Measurements from ENCODE around the gene ABL2. TPM values are rescaled to one million over a fixed set of nuclear protein-coding genes. Genes with fewer than 3 reads are reported as not detected.
A peak's percentile ranks its signal among the peaks of the same experiment; 100 is the strongest.
"Not testable (repeated sequence)": the region's sequence is repeated elsewhere in the genome, so short reads cannot be mapped to it uniquely, and the experiment has no call there.

The ABL2 gene
- polyA plus RNA-seq, 1 donor, result 8.7 TPM

DNA sequence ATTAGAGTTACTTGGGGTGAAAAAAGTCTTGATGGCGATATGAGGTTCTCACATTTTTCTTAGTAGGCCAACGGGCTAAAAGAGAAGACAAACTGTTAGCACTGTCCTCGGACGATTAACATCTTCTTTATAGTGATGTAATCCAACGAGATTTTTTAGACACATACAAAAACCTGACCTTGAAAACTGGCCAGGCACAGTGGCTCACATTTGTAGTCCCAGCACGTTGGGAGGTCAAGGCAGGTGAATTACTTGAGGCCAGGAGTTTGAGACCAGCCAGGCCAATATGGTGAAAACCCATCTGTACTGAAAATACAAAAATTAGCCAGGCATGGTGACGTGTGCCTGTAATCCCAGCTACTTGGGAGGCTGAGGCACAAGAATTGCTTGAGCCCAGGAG, 8.4 kb downstream of the ABL2 start:
- not testable (repeated sequence) for H3K4me1 ChIP-seq (ENCODE audit: control insufficient read depth, insufficient read depth, low read length); H3K9me3 ChIP-seq (ENCODE audit: control insufficient read depth, low read depth, low read length); H3K27ac ChIP-seq (ENCODE audit: low read length); H3K27me3 ChIP-seq (ENCODE audit: control insufficient read depth, insufficient read depth, low read length); DNase-seq; H3K4me3 ChIP-seq (ENCODE audit: low read length)
- WGBS (ENCODE audit: insufficient coverage, low lambda C conversion rate), result 95% methylated on average over 4 of the region's 7 CpGs
- H3K36me3 ChIP-seq (ENCODE audit: control insufficient read depth, insufficient read depth, low read length), result peaks cover 12% of the 10 kb centered on the region

DNA sequence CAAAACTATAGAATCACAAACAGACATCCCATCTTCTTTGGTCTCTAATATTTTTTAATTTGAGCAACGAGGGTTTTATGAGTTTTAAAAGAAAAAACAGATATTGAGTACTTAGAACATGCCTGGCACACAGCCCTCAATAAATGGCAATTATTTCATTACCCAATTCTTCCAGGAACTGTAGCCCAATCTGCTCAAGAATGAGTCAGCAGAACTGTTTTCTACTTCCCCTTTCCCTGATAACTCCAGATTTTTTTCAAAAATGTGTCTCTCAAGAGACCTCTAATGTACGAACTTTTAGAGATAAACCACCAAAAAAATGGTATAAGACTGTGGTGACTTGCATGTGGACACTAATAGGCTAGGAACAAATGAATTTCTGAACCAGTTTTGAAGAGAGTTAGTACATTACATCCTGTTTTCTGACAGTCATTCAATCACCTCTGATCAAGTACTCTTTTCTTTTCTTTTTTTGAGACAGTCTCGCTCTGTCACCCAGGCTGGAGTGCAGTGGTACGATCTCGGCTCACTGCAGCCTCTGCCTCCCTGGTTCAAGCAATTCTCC, 11.5 kb downstream of the ABL2 start:
- no peak for DNase-seq
- Histone ChIP-seq H3K9me3 (ENCODE audit: control insufficient read depth, low read depth, low read length) (no peaks in the 10 kb centered on the region), H3K36me3 (ENCODE audit: control insufficient read depth, insufficient read depth, low read length) (peaks cover 12% of the 10 kb centered on the region), H3K27ac (ENCODE audit: low read length) (no peak overlapping the region), H3K27me3 (ENCODE audit: control insufficient read depth, insufficient read depth, low read length) (no peaks in the 10 kb centered on the region), H3K4me1 (ENCODE audit: control insufficient read depth, insufficient read depth, low read length) (no peaks in the 10 kb centered on the region), H3K4me3 (ENCODE audit: low read length) (no peak overlapping the region)
- WGBS (ENCODE audit: insufficient coverage, low lambda C conversion rate), result 80% methylated on average over 2 of the region's 5 CpGs

DNA sequence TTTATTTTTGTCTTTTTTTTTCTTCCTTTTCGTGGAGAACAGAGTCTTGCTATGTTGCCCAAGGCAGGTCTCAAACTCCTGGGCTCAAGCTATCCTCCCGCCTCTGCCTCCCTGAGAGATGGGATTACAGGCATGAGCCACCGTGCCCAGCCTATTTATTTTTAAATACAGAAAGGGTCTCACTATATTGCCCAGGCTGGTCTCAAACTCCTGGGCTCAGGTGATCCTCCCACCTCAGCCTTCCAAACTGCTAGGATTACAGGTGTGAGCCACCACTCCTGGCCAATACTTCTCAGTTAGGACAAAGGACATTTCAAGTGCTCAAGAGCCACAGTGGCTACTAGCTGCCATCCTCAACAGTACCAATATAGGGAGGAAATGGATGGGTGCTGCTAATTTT, 16.2 kb downstream of the ABL2 start:
- H3K4me1 ChIP-seq (ENCODE audit: control insufficient read depth, insufficient read depth, low read length); DNase-seq; H3K27ac ChIP-seq (ENCODE audit: low read length); H3K4me3 ChIP-seq (ENCODE audit: low read length); H3K9me3 ChIP-seq (ENCODE audit: control insufficient read depth, low read depth, low read length); H3K36me3 ChIP-seq (ENCODE audit: control insufficient read depth, insufficient read depth, low read length); H3K27me3 ChIP-seq (ENCODE audit: control insufficient read depth, insufficient read depth, low read length): not testable (repeated sequence)
- 100% methylated on average over 2 of the region's 3 CpGs for WGBS (ENCODE audit: insufficient coverage, low lambda C conversion rate)

DNA sequence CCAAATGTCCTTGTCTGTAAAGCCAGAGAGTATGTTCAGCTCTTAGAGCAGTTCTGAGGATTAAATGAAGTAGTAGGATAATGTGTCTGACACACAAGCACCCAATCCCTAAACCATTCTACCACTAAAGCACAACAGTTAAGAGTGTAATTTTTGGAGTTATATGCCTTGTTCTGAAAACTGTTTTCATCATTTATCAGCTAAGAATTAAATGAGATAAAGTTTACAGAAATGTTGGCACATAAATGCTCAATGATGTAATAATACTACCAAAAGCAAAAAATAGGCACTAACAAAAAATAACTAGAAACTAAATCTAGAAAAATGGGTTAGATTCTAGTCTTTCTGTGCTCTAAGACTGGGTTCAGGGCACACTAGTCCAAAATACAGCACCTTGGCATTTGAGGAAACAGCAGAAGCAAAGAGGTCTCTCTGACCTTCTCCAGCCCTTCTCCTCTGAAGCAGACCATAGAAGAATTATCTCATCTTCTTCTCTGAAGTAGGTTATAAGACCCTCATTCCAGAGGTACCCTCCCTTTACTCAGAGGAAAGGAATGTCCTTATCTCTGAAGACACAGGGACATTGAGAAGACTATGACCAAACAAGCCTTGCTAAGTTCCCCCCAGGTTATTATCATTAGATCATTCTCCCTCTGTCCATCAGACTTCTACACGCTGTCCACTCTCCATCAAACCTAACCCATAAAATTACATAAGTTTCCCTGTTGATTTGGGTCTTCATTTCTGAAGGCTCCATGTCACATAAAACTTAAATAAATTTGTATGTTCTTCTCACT, 20.6 kb downstream of the ABL2 start:
- Histone ChIP-seq H3K27ac (ENCODE audit: low read length) (no peak overlapping the region), H3K4me1 (ENCODE audit: control insufficient read depth, insufficient read depth, low read length) (no peaks in the 10 kb centered on the region), H3K9me3 (ENCODE audit: control insufficient read depth, low read depth, low read length) (no peaks in the 10 kb centered on the region), H3K36me3 (ENCODE audit: control insufficient read depth, insufficient read depth, low read length) (no peaks in the 10 kb centered on the region), H3K4me3 (ENCODE audit: low read length) (no peak overlapping the region), H3K27me3 (ENCODE audit: control insufficient read depth, insufficient read depth, low read length) (no peaks in the 10 kb centered on the region)
- no CpG with 5 or more reads among the region's 1 CpG for WGBS (ENCODE audit: insufficient coverage, low lambda C conversion rate)
- DNase-seq, result no peak

DNA sequence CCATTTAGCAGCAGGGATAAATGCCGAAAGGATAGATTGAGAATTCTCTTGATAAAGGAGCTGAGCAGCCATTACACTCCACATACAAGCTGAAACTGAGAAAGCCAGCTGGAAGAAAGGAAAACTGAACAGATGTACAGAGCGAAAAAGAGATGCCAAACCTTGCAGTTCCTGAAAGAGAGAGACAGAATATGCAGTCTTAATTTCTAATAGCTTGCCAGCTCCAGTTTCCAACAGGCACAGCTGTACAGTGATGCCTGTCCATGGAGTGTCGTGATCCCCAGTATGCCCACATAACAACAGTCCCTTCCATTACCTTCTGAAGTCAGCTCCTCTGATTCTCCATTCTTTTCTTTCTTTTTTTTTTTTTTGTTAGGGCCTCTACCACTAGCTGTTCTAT, 22.7 kb downstream of the ABL2 start:
- Histone ChIP-seq H3K4me1 (ENCODE audit: control insufficient read depth, insufficient read depth, low read length) (no peaks in the 10 kb centered on the region), H3K4me3 (ENCODE audit: low read length) (no peak overlapping the region), H3K9me3 (ENCODE audit: control insufficient read depth, low read depth, low read length) (no peaks in the 10 kb centered on the region), H3K27me3 (ENCODE audit: control insufficient read depth, insufficient read depth, low read length) (no peaks in the 10 kb centered on the region), H3K36me3 (ENCODE audit: control insufficient read depth, insufficient read depth, low read length) (no peaks in the 10 kb centered on the region), H3K27ac (ENCODE audit: low read length) (no peak overlapping the region)
- DNase-seq, result no peak
- 100% methylated on average over 2 of the region's 3 CpGs for WGBS (ENCODE audit: insufficient coverage, low lambda C conversion rate)

DNA sequence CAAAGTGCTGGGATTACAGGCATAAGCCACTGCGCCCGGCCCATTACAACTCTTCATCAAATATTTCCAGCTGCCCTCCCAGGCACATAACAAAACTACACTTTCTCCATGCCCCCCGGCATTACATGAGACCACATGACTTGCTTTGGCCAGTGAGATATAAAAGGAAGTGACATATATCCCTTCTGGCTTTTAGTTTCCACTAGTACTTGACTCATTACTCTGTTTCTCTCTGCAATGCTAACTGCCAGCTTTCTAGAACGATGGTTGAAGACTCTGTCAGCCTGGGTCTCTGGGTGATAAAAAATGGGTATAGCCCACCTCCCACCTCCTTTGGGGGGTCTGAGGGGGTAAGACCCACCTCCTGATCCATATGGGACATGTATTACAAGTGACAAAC, 24.2 kb downstream of the ABL2 start:
- H3K27me3 ChIP-seq (ENCODE audit: control insufficient read depth, insufficient read depth, low read length), result no peaks in the 10 kb centered on the region
- WGBS (ENCODE audit: insufficient coverage, low lambda C conversion rate), result no CpG with 5 or more reads among the region's 4 CpGs
- no peak for DNase-seq

DNA sequence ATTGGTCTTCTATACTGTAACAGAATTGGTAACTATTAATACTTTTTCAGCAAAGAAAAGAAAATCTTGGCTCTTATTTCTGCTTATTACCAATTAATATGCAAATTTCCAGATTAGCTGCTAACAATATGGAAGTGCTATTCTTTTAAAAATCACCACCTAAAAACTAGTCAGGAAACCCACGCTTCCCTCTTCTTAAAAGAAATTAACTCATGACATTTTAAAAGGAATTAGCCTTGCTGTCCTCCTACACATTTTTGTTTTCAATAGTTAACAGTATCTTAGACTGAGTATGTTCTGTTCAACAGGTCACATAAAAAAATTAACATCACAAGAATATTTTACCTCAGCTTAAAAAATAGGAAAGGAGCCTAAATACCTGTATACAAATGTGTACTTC, 27.3 kb downstream of the ABL2 start:
- Histone ChIP-seq H3K9me3 (ENCODE audit: control insufficient read depth, low read depth, low read length) (no peaks in the 10 kb centered on the region), H3K27me3 (ENCODE audit: control insufficient read depth, insufficient read depth, low read length) (no peaks in the 10 kb centered on the region), H3K27ac (ENCODE audit: low read length) (no peak overlapping the region), H3K4me3 (ENCODE audit: low read length) (no peak overlapping the region), H3K4me1 (ENCODE audit: control insufficient read depth, insufficient read depth, low read length) (peaks cover 10% of the 10 kb centered on the region), H3K36me3 (ENCODE audit: control insufficient read depth, insufficient read depth, low read length) (no peaks in the 10 kb centered on the region)
- WGBS (ENCODE audit: insufficient coverage, low lambda C conversion rate), result 100% methylated on average over 1 of the region's 1 CpG
- DNase-seq, result no peak

More for the DNA sequence above, 24.2 kb downstream of the ABL2 start:
- Histone ChIP-seq H3K4me3 (ENCODE audit: low read length) (no peak overlapping the region), H3K36me3 (ENCODE audit: control insufficient read depth, insufficient read depth, low read length) (no peaks in the 10 kb centered on the region), H3K4me1 (ENCODE audit: control insufficient read depth, insufficient read depth, low read length) (peaks cover 6% of the 10 kb centered on the region), H3K27ac (ENCODE audit: low read length) (no peak overlapping the region), H3K9me3 (ENCODE audit: control insufficient read depth, low read depth, low read length) (no peaks in the 10 kb centered on the region)

DNA sequence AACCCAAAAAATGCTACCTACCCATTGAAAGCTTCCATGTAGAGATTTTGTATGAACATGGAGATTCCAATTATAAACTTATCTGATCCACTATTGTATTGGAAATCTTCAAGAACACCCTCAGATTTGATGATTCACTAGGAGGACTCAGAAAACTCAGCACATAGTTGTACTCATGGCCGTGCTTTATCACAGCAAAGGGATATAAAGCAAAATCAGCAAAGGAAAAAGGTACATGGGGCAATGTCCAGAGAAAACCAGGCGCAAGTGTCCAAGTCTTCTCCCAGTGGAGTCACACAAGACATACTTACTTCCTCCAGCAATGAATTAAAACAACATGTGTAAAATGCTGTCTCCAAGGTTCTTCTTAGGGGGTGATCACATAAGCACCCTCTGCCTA, 28.9 kb downstream of the ABL2 start:
- Histone ChIP-seq H3K27me3 (ENCODE audit: control insufficient read depth, insufficient read depth, low read length) (no peaks in the 10 kb centered on the region), H3K4me3 (ENCODE audit: low read length) (no peak overlapping the region), H3K9me3 (ENCODE audit: control insufficient read depth, low read depth, low read length) (no peaks in the 10 kb centered on the region), H3K27ac (ENCODE audit: low read length) (peak overlapping the region; percentile 56), H3K36me3 (ENCODE audit: control insufficient read depth, insufficient read depth, low read length) (no peaks in the 10 kb centered on the region), H3K4me1 (ENCODE audit: control insufficient read depth, insufficient read depth, low read length) (peaks cover 10% of the 10 kb centered on the region)
- peak; percentile 40 to 73 for DNase-seq
- WGBS (ENCODE audit: insufficient coverage, low lambda C conversion rate), result no CpG with 5 or more reads among the region's 2 CpGs

DNA sequence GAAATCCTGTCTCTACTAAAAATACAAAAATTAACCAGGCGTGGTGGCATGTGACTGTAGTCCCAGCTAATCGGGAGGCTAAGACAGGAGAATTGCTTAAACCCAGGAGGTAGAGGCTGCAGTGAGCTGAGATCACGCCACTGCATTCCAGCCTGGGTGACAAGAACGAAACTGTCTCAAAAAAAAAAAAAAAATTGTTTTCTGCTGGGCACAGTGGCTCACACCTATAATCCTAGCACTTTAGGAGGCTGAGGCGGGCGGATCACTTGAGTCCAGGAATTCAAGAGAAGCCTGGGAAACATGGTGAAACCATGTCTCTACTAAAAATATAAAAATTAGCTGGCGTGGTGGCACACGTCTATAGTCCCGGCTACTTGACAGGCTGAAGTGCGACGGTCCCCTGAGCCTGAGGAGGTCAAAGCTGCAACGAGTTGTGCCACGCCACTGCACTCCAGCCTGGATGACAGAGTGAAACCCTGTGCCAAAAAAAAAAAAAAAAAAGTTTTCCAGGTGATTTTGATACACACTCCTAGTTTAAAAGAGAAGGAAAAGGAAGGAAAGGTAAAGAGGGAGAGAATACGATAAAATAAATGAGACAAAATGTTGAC, 31.7 kb downstream of the ABL2 start:
- 100% methylated on average over 2 of the region's 14 CpGs for WGBS (ENCODE audit: insufficient coverage, low lambda C conversion rate)
- Histone ChIP-seq H3K4me1 (ENCODE audit: control insufficient read depth, insufficient read depth, low read length) (peaks cover 10% of the 10 kb centered on the region), H3K4me3 (ENCODE audit: low read length) (no peak overlapping the region), H3K36me3 (ENCODE audit: control insufficient read depth, insufficient read depth, low read length) (no peaks in the 10 kb centered on the region), H3K9me3 (ENCODE audit: control insufficient read depth, low read depth, low read length) (no peaks in the 10 kb centered on the region), H3K27me3 (ENCODE audit: control insufficient read depth, insufficient read depth, low read length) (no peaks in the 10 kb centered on the region), H3K27ac (ENCODE audit: low read length) (no peak overlapping the region)
- DNase-seq, result no peak

DNA sequence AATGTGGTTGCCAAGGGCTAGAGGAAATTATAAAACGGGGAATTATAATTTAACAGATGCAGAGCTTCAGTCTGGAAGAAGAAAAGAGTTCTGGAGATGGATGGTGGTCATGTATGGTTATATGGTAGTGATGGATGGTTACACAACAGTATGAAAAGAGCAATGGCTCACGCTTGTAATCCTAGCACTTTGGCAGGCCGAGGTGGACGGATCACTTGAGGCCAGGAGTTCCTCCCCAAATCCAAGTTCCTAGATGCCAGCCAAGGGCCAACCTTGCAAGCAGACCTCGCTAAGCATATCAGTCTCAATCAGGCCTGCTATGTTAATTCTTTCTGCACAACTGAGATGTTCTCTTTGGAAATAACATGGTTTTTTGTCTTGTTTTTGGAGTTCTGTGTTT, 33.6 kb downstream of the ABL2 start:
- not testable (repeated sequence) for H3K36me3 ChIP-seq (ENCODE audit: control insufficient read depth, insufficient read depth, low read length); DNase-seq; H3K4me1 ChIP-seq (ENCODE audit: control insufficient read depth, insufficient read depth, low read length); H3K4me3 ChIP-seq (ENCODE audit: low read length); H3K9me3 ChIP-seq (ENCODE audit: control insufficient read depth, low read depth, low read length); H3K27ac ChIP-seq (ENCODE audit: low read length); H3K27me3 ChIP-seq (ENCODE audit: control insufficient read depth, insufficient read depth, low read length)
- WGBS (ENCODE audit: insufficient coverage, low lambda C conversion rate), result 100% methylated on average over 1 of the region's 5 CpGs
